Measurements from ENCODE around the gene C4A.
"Not testable (repeated sequence)": the region's sequence is repeated elsewhere in the genome, so short reads cannot be mapped to it uniquely, and the experiment has no call there.

DNA sequence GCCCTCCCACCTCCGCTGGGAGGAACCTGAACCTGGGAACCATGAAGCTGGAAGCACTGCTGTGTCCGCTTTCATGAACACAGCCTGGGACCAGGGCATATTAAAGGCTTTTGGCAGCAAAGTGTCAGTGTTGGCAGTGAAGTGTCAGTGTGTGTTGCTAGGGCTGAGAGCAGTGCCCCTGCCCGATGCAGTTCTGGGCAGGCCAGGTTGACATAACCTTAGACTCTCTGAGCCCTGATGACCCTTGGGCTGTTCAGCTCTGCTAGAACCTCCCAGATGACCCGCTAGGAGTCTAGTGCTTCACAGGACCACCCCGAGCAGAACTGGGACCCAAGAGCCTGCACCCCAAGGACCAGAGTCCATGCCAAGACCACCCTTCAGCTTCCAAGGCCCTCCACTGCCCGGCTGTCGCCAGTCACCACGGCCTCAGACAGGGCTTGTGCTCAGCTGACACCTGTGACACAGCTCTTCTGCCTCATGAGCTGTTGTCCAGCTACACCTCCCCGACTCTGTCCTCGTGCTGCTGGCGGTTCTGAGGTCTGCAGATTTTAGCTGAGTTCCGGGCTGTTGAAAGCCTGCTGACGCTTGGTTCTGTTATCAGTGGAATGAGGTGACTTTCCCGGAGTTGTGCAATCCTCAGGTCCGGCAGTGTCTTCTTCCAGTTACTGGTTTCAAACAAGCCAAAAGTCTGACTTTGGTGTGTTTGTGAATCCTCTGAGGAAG lies 20.9 kb downstream of the C4A start:
- TF ChIP-seq TRIM28 (IDR thresholded peaks at IDR 0.05; ENCODE audit: borderline replicate concordance, low read length); PBX3 (CRISPR knock-in tag; IDR thresholded peaks at IDR 0.05): not testable (repeated sequence)
- TF ChIP-seq, protein P1, sequence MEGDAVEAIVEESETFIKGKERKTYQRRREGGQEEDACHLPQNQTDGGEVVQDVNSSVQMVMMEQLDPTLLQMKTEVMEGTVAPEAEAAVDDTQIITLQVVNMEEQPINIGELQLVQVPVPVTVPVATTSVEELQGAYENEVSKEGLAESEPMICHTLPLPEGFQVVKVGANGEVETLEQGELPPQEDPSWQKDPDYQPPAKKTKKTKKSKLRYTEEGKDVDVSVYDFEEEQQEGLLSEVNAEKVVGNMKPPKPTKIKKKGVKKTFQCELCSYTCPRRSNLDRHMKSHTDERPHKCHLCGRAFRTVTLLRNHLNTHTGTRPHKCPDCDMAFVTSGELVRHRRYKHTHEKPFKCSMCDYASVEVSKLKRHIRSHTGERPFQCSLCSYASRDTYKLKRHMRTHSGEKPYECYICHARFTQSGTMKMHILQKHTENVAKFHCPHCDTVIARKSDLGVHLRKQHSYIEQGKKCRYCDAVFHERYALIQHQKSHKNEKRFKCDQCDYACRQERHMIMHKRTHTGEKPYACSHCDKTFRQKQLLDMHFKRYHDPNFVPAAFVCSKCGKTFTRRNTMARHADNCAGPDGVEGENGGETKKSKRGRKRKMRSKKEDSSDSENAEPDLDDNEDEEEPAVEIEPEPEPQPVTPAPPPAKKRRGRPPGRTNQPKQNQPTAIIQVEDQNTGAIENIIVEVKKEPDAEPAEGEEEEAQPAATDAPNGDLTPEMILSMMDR (tag by site-specific recombination; IDR thresholded peaks at IDR 0.05): not testable (repeated sequence)

All from HEK293 (cell line).